DMS114 treated with DMSO at 0.1 percent for 48 hours (cell line): ENCODE results near the gene LMX1B.

ENCODE experiments used
- DNase-seq: peaks from one replicate; lab custom pipeline; 2025; ENCODE audit not compliant: unreplicated experiment; lab: John Stamatoyannopoulos, UW

The LMX1B gene

DNA sequence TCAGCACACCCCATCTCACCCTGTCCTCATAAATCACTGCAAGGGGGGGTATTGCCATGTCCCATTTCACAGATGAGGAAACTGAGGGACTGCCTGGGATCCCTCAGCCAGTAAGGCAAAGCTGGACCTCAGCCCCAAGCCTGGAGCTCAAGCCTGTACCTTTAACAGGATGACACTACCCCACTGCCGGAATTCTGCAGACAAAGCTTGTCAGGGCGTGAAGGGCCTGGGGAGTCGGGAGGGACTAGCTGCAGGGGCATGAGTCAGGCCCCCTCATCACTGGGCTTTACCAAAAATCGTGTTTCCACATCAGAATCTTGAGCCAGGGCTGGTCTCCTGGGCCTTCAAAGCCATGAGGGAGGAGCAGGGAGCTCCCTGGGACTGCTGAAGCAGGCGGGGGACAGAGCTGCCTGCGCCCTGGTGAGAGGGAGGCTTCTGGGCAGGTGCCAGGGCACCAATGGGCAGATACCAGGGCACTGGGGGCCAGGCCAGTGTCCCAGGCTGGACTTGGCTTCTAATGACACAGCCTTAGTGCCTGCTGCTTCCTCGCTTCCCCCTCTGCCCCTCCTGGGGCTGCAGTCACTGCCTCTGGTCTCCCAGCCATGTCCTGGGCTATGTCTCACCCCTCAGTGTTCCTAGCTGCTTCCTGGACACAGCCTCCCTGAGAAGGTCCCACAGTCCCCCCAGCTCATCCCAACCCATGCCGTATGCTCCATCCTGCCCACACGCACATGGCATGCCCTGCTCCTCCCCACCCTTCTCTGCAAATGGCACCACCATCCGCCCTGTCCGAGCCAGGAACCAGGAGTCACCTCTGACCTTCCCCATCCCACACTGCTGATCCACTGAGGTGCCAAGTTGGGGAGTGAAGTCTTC, 80.7 kb downstream of the LMX1B start:
- DNase-seq, result no peak

DNA sequence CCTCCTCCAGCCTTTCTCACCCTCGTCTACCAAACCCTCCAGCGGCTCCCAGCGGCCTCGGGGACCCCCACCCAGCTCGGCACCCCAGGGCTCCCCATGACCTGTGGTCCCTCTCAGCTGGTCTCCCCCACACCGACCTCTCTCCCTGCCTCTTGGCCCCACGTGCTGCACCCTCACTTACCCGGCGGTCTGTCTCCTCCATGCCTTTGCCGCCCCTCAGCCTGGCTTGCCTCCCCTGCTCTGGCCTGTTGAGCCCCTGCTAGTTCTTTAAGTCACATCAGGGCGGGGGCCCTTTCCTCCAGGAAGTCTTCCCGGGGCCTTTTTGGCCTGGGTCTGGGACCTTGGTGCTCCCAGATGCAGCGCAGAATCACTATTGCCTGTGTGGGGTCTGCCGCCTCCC, 81.5 kb downstream of the LMX1B start:
- DNase-seq, result no peak

DNA sequence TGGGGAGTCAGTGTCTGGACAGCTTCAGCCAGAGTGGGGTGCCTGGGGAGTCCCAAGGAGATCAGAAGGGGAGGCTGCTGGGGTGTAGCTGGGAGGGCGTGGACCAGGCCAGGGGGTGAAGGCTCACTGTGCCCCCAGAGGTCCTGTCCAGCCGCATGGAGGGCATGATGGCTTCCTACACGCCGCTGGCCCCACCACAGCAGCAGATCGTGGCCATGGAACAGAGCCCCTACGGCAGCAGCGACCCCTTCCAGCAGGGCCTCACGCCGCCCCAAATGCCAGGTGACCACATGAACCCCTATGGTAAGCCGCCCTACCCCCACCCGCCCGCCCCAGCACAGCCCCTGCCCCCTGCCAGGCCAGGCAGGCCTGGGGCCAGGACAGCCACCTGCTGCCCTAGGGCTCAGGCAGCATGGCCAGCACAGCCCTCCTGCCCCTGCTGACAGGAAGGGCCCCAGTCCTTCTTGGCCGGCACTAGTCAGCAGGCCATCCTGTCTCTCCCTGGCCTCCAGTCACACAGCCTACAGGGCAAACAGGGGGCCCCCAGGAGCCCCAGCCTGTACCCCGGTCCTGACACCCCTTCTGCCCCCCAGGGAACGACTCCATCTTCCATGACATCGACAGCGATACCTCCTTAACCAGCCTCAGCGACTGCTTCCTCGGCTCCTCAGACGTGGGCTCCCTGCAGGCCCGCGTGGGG, 82.1 kb downstream of the LMX1B start:
- DNase-seq, result no peak

DNA sequence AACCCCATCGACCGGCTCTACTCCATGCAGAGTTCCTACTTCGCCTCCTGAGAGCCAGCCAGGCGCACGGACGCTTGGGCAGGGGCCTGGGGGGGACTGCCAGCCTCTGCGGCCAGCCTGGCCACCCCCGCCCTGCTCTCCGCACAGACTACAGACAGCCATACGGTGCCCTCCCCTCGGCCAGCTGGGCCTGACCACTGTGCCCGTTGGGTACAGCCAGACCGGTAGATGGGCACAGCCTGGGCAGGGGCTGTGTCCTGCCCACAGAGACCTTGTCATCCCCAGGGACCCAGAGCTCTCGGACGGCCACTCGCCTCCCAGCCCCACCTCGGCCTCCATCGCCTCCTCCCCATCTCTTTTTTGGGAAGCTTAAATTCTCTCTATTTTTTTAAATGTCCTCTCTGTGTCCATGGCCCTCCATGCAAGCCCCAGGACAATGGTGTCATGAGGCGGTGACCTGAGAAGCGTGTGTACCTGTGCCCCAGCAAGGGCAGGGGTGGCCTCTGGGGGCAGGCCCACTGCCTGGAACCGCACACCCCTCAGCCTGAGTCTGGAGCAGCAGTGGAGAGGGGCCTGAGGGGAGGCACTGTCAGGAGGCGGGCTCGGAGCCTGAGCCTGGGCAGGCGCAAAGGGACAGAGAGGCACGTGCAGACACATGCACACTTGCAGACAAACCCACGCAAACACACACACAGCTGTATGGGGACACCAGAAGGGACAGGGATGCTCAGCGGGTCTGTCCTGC, 82.8 kb downstream of the LMX1B start:
- DNase-seq, result no peak

DNA sequence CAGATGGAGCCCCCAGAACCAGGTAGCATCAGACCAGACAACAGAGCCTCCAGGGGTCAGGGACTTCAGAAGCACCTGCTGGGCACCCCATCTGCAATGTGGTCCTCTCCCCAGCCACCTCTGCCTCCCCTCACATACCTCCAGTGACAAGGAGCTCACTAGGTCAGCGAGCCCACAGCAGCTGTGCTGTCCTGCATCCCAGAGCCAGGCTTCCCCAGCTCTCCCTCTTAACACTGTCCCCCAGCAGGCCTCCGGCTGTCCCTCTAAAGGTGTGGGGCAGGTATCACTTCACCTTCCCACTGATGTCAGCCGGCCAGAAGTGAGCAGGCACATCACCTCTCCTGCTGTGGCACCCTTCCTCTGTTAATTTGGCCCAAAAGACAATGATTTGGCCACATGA, 83.6 kb downstream of the LMX1B start:
- DNase-seq, result no peak

DNA sequence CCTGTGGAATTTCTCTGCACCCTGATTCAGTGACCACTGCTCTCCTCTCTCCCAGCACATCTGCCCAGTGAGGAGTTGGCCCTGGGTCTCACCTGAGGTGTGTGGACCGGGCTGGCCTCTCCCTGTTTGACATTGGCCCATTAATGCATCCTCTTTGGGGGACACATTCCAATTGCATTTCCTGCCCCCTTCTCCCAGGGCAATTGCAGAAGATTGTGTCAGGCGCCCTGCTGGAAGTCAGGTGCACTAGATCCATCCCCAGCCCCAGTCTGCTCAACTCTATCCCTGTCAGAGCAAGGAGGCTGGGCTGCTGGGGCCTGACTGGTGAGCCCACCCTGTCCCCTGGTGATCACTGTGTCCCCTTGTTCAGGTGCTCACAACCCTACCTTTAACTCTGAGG, 84.5 kb downstream of the LMX1B start:
- DNase-seq, result no peak

DNA sequence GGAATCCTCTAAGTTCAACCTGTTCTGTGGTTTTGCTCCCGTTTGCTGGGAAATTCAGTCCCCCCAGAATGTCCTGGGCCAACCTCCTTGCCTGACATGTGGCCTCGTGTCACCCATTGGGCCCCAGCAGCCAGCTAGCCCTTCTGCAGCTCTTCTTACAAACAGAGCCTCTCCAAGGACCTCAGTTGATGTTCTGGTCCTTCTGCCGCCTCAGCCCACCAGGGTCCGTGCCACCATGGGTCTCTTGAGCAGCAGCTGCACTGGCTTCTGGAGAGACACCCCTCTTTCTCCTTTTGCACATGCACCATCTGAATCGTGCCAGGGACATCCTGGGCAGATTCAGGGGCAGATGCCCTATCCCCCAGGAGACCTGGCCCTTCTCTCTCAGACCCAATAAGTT, 85.0 kb downstream of the LMX1B start:
- DNase-seq, result no peak

DNA sequence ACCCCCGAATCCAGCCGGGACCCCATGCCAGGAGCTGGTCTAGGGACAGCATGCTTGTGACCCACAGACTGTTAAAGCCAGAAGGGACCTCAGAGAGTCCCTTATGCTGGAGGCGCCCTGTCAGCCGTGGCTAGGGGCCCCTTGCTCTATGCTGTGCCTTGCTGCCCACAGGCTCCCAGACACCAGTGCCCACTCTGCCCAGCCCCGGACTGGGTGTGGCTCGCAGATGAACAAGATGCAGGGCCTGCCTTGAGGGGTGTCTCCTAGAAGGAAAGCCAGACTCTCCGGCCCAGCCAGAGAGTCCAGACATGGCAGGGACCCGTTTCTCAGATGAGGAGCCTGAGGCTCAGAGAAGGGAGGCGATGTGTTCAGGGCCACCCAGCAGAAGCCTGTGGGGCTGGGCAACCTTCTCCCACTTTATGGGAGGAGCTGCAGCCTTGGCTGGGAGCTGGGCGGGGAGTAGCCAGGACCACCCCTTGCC, 85.7 kb downstream of the LMX1B start:
- no peak for DNase-seq

DNA sequence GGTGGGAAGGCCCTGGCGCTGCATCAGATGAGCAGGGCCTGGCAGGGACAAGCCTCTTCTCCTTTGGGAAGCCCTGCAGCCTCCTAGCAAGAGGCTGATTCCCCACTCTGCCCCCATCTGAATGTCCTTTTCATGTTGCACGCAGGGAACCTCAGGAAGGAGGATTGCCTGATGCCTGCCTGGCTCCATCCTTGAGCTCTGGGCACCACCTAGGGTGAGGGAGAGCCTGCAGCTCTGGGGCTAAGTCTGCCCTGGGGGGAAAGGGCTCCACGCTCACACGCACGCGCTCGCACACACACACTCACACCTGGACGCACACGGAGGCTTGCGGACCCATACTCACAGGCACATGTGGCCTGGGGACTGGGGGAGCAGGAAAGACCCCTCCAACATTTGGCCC, 86.6 kb downstream of the LMX1B start:
- no peak for DNase-seq

DNA sequence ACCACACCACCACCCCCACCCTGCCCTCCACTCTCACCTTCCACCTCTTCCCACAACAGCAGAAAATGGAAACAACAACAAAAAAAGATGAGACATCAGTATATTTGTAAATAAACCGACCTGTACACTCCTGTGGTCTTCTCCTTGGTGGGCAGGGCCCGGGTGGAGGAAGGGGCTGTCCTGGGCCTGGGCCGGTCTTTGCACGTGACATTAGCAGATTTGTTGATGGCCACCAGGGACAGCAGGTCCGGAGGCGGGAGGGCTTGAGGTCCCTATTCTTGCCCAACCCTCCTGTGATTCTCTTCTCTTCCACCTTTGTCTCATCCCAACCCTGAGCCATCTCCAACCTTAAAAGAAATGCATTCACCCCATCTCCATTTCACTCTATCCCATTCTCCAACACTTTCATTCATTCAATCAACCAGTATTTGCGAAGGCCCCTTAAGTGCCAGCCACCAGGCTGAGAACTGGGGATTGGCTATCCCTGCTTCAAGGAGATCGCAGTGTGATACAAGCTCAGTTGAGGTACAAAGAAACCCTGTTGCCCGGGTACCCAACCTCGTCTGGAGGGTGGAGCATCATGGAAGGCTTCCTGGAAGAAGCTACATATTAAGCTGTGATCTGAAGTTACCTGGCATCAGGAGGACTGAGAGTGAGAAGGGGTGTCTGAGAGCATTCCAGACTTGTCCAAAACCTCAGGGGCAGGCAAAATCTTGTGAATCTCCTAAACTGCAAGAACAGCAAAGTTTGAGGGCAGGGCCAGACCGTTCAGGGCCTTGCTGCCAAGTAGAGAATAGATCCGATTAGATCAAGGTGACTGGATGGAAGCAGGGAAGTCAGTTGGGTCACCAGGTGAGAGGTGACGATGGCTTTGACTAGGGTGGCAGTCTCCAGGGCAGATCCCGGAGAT, 87.4 kb downstream of the LMX1B start:
- DNase-seq, result no peak

DNA sequence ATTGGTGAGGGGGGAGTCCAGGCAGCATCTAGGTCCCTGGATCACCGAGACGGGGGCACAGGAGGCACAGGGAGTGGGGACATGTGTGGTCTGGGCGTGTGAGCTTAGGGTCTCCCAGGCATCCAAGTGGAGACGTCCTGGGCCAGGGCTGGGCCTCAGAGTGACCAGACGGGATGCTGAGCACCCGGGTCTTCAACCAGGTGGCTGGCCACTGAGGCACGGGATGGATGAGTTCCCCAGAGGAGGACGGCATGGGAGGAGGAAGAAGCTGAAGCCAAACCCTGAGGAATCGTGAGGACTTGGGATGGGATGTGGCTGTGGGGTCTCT, 88.0 kb downstream of the LMX1B start:
- no peak for DNase-seq

DNA sequence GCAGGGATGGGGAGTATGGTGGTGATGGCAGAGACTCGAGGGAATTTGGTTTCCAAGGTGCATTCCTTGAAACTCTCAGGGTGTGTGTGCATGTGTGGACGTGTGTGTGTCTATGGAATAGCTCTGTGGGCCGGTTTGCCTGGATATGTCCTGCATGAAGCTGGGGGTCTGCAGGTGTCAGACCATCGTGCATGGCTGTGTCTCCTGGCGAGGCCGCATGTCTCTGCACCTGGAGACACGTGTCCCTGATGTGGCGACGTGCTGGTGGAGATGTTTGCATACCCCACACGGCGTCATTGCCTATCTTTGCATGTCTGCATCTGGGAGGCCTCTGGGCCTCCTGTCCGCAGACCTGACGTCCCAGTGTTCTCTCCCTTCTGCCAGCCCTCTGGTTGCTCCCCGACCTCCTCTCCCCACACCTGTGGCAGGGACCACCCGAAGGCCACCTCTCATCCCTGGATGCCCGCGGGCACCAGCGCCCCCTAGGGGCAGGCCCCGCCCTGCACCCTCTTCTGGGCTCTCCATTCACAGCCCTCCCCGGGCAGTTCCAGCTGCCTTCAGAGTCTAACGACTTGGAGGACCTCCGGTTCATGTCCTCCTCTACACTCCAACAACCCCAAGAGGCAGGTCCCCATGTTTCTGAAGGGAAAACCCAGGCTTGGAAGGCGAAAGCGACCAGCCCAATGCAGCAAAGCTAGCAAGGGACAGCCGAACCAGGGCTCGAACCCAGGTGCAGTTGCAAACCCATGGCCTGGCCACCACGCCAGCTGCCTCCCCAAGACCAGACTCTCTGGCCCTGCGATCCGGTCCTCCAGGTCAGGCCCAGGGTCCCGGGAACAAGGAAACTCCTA, 88.6 kb downstream of the LMX1B start:
- DNase-seq, result no peak

DNA sequence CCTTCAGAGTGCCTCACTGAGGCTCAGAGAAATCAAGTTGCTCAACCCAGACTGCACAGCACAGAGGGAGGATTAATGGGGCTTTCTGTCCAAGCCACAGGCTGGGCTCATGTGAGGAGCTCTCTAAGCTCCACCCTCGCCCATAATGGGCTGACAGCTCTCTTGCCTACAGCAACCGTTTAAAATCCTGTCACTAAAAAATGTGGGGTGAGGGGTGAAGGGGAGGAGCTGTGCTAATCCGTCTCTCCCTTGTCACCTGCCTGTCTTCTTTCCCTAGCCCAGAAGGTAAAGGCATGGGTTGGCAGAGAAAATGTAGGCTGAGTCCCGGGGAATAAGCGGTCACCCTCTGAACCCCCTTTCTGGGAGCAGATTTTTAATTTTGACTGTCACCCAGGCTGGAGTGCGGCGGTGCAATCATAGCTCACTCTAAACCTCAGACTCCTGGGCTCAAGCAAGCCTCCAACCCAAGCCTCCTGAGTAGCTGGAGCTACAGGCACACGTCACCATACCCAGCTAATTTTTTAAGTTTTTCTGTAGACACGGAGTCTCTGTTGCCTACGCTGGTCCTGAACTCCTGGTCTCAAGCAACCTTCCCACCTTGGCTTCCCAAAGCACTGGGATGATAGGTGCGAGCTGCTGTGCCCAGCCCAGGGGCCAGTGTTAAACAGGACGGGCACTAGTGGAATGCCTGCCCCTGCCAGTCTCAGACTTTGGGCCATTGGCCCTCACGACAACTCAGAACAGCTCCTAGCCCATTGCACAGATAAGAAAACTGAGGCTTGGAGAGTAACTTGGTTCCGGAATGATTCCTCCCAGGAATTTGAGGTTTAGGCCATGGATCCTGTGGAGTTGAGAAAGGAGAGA, 89.5 kb downstream of the LMX1B start:
- no peak for DNase-seq

DNA sequence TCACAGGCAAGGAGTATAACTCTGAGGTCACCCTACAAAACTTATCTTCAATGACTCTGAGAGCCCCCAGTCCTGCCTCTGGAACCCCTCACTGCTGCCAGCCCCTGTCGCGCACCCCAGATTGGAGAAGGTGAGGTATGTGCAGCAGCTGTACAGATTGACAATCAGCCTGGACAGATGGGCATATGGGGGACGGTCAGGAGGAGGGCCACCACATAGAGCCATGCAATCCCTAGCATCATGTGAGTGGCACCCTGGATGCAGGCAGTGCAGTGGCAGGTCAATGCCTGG, 90.1 kb downstream of the LMX1B start:
- DNase-seq, result no peak

DNA sequence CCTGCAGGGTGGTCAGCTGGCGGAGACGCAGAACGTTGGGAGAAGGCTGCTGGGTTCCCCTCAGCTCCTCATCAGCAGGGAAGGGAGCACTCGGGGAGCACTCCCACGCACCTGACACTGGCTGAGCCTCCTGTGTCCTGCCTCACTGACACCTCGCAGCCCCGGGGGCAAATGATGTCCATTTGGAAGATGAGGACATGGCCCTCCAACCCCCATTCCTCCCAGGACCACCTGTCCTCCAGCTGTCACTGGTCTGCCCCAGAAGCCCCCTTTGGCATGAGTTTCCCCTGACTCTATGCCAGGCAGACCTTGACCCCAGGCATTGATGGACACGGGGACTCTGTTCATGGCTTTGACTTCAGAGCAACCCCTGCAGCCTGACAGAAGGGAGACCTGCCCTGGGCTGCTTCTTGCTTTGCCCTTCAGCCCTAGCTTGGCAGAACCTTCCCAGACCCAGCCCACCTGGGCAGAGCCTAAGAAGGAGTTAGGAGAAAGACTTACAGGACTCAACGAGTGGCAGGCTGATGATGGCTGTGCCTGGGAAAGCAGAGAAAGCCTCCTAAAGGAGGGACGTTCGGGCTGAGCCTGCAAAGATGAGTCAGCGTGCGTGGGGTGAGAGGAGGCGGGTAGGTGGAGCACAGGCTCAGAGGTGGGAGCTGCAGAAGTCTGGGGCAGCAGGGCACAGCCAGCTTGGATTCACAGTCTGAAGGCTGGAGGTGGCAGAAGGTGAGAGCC, 90.6 kb downstream of the LMX1B start:
- DNase-seq, result no peak

DNA sequence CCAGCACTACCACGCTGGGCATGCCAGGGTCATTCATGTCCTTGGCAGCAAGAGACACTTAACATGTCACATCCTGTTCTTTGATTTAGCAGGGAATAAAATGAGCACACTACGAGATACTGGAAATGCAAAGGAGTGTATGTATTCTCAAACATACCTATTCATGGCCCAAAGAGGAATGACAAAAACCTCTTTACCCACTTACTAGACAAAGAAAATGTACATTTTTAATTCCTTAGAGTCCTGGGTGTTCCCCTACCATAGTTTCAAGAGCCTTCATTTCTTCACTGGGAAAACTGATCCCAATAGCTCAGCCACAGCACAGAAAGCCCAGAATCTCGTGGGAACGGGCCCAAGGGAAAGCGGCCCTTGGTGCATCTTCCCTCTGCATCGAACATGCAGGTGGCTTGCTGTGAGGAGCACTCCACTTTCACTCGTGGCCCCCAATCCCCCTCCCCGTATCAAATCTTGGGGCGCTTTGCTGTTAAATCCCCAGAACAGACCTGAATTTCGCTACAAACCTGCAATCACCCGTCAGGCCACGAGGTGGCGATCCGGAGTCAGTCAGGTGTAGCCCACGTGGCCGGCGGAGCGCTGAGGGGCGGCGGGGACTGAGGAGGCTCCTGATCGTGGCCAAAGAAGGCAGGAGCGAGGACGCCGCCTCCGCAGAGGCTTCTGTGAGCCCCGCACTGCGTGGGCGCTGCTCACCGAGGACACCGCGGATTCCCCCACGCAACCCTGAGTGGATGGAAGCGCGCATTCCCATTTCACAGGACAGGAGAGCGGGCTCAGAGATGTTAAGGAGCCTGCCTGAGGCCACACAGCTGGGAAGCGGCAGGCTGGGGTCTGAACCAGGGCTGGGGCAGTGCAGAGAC, 91.4 kb downstream of the LMX1B start:
- no peak for DNase-seq
